ENCODE measurements around the gene DPYD.

The DPYD gene

DNA sequence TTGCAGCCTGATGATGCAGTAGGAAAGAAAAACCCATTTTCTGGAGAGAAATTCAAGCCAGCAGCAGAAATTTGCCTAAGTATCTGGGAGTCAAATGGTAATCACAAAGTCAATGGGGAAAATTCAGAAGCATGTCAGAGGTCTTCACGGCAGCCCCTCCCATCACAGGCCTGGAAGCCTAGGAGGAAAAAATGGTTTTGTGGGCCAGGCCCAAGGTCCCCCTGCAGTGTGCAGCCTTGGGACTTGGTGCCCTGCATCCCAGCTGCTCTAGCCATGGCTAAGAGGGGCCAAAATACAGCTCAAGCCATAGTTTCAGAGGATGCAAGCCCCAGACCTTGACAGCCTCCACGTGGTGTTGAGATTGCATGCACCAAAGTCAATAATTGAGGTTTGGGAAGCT is 864.4 kb downstream of the DPYD start:
- H3F3A ChIP-seq (ENCODE audit: insufficient read depth, low read length) = no peaks in the 10 kb centered on the region
- H3K79me2 ChIP-seq (ENCODE audit: insufficient read depth, low read length) = no peaks in the 10 kb centered on the region
- TF ChIP-seq, protein P1, sequence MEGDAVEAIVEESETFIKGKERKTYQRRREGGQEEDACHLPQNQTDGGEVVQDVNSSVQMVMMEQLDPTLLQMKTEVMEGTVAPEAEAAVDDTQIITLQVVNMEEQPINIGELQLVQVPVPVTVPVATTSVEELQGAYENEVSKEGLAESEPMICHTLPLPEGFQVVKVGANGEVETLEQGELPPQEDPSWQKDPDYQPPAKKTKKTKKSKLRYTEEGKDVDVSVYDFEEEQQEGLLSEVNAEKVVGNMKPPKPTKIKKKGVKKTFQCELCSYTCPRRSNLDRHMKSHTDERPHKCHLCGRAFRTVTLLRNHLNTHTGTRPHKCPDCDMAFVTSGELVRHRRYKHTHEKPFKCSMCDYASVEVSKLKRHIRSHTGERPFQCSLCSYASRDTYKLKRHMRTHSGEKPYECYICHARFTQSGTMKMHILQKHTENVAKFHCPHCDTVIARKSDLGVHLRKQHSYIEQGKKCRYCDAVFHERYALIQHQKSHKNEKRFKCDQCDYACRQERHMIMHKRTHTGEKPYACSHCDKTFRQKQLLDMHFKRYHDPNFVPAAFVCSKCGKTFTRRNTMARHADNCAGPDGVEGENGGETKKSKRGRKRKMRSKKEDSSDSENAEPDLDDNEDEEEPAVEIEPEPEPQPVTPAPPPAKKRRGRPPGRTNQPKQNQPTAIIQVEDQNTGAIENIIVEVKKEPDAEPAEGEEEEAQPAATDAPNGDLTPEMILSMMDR (IDR thresholded peaks at IDR 0.05; ENCODE audit: low read length) = no peak
- no peak for TF ChIP-seq EZH2 (IDR thresholded peaks at IDR 0.05; ENCODE audit: borderline replicate concordance, low read length)
- 0 out of 2 replicates have a peak, but pooled peaks cover under 1% of the 10 kb centered on the region for H3K9me3 ChIP-seq (ENCODE audit: low read length)
- H3K4me1 ChIP-seq (ENCODE audit: insufficient read depth, low read length, severe bottlenecking) = no peaks in the 10 kb centered on the region
- H4K20me1 ChIP-seq (ENCODE audit: insufficient read depth, low read length) = no peaks in the 10 kb centered on the region
- H3K4me3 ChIP-seq (ENCODE audit: low read depth, low read length, poor library complexity, severe bottlenecking) = no peak overlapping the region
- no peak overlapping the region for H3K27ac ChIP-seq (ENCODE audit: low read depth, low read length, poor library complexity, severe bottlenecking)
- H3K36me3 ChIP-seq (ENCODE audit: insufficient read depth, low read length) = no peaks in the 10 kb centered on the region
- no peaks in the 10 kb centered on the region for H3K27me3 ChIP-seq (ENCODE audit: insufficient read depth, low read length)
- no peaks in the 10 kb centered on the region for H3K9me2 ChIP-seq (ENCODE audit: low read depth, low read length)
- H3K4me2 ChIP-seq (ENCODE audit: low read length) = no peak overlapping the region
- H3K9ac ChIP-seq (ENCODE audit: low read length) = no peak overlapping the region
- H2AFZ ChIP-seq (ENCODE audit: low read length) = no peak overlapping the region

DNA sequence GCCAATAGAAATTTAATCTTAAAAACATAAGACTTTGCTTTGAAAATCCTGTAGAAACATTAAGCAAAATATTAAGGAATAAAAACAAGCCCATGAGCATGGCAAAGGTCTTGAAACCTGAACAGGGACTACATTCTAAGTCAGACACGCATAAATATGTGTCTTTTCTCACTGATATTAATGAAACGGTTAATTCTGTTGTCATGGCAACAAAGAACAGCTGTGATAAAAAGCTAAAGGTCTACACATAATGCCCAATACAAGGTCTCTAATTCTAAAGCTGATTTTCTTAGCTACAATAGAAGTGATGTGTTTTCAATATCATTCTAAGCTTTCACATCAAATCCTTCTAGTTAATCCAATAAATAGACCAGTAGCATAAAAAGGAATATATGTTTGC is 867.6 kb downstream of the DPYD start:
- Histone ChIP-seq H3K9ac (ENCODE audit: low read length) (no peak overlapping the region), H4K20me1 (ENCODE audit: insufficient read depth, low read length) (no peaks in the 10 kb centered on the region), H3K27me3 (ENCODE audit: insufficient read depth, low read length) (no peaks in the 10 kb centered on the region), H3F3A (ENCODE audit: insufficient read depth, low read length) (no peaks in the 10 kb centered on the region), H3K4me2 (ENCODE audit: low read length) (no peak overlapping the region), H3K79me2 (ENCODE audit: insufficient read depth, low read length) (no peaks in the 10 kb centered on the region), H2AFZ (ENCODE audit: low read length) (no peak overlapping the region), H3K4me1 (ENCODE audit: insufficient read depth, low read length, severe bottlenecking) (no peaks in the 10 kb centered on the region), H3K9me2 (ENCODE audit: low read depth, low read length) (no peaks in the 10 kb centered on the region), H3K9me3 (ENCODE audit: low read length) (no peaks in the 10 kb centered on the region), H3K27ac (ENCODE audit: low read depth, low read length, poor library complexity, severe bottlenecking) (no peak overlapping the region), H3K36me3 (ENCODE audit: insufficient read depth, low read length) (no peaks in the 10 kb centered on the region), H3K4me3 (ENCODE audit: low read depth, low read length, poor library complexity, severe bottlenecking) (no peak overlapping the region)
- TF ChIP-seq, protein P1 (IDR thresholded peaks at IDR 0.05; ENCODE audit: low read length) = no peak
- TF ChIP-seq EZH2 (IDR thresholded peaks at IDR 0.05; ENCODE audit: borderline replicate concordance, low read length) = no peak

DNA sequence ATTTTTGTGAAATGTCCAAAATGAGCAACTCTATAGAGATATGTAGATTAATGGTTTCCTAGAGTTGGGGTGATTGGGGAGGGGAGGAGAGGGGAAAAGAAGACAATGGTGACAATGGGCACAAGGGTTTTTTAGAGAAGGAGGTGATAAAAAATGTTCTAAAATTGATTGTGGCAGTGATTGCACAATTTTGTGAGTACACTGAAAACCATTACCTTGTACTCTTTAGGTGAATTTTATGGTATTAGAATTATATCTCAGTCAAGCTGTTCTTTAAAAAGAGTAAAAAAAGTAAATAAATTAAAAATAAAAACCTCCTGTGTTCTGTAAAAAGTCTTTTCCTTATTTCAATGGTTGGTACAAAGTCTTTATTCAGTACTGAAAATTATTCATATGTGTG is 869.0 kb downstream of the DPYD start:
- H3K9me2 ChIP-seq (ENCODE audit: low read depth, low read length) = no peaks in the 10 kb centered on the region
- no peak for TF ChIP-seq EZH2 (IDR thresholded peaks at IDR 0.05; ENCODE audit: borderline replicate concordance, low read length)
- TF ChIP-seq, protein P1 (IDR thresholded peaks at IDR 0.05; ENCODE audit: low read length) = no peak
- H3K36me3 ChIP-seq (ENCODE audit: insufficient read depth, low read length) = no peaks in the 10 kb centered on the region
- H4K20me1 ChIP-seq (ENCODE audit: insufficient read depth, low read length) = no peaks in the 10 kb centered on the region
- no peak overlapping the region for H3K4me3 ChIP-seq (ENCODE audit: low read depth, low read length, poor library complexity, severe bottlenecking)
- H3K27me3 ChIP-seq (ENCODE audit: insufficient read depth, low read length) = no peaks in the 10 kb centered on the region
- no peaks in the 10 kb centered on the region for H3F3A ChIP-seq (ENCODE audit: insufficient read depth, low read length)
- H3K4me2 ChIP-seq (ENCODE audit: low read length) = no peak overlapping the region
- no peak overlapping the region for H2AFZ ChIP-seq (ENCODE audit: low read length)
- no peak overlapping the region for H3K27ac ChIP-seq (ENCODE audit: low read depth, low read length, poor library complexity, severe bottlenecking)
- no peaks in the 10 kb centered on the region for H3K4me1 ChIP-seq (ENCODE audit: insufficient read depth, low read length, severe bottlenecking)
- no peaks in the 10 kb centered on the region for H3K79me2 ChIP-seq (ENCODE audit: insufficient read depth, low read length)
- no peaks in the 10 kb centered on the region for H3K9me3 ChIP-seq (ENCODE audit: low read length)
- H3K9ac ChIP-seq (ENCODE audit: low read length) = no peak overlapping the region

All from OCI-LY1 (cell line).